Measurements from ENCODE around the gene COL6A5.
"Not testable (repeated sequence)": the region's sequence is repeated elsewhere in the genome, so short reads cannot be mapped to it uniquely, and the experiment has no call there.

COL6A5 gene

GRCh38 chr3:130405956-130406355 is 60.5 kb downstream of the COL6A5 start:
- intact Hi-C loops (cut with micrococcal nuclease) = no loop called here

GRCh38 chr3:130408253-130408652 is 62.8 kb downstream of the COL6A5 start:
- H3K27me3 Mint-ChIP-seq; H3K27ac Mint-ChIP-seq; H3K4me1 Mint-ChIP-seq (ENCODE audit: low read depth); H3K36me3 Mint-ChIP-seq (ENCODE audit: low read depth); H3K4me3 Mint-ChIP-seq; intact Hi-C loops (cut with micrococcal nuclease): not testable (repeated sequence)
- peaks cover 31% of the 10 kb centered on the region for H3K9me3 Mint-ChIP-seq

More at GRCh38 chr3:130405956-130406355, 60.5 kb downstream of the COL6A5 start:
- H3K36me3 Mint-ChIP-seq (ENCODE audit: low read depth) = no peaks in the 10 kb centered on the region
- H3K9me3 Mint-ChIP-seq = peaks cover 31% of the 10 kb centered on the region
- no peak overlapping the region for H3K27ac Mint-ChIP-seq
- H3K4me3 Mint-ChIP-seq = no peak overlapping the region
- no peaks in the 10 kb centered on the region for H3K4me1 Mint-ChIP-seq (ENCODE audit: low read depth)
- H3K27me3 Mint-ChIP-seq = peaks cover 1% of the 10 kb centered on the region

DNA sequence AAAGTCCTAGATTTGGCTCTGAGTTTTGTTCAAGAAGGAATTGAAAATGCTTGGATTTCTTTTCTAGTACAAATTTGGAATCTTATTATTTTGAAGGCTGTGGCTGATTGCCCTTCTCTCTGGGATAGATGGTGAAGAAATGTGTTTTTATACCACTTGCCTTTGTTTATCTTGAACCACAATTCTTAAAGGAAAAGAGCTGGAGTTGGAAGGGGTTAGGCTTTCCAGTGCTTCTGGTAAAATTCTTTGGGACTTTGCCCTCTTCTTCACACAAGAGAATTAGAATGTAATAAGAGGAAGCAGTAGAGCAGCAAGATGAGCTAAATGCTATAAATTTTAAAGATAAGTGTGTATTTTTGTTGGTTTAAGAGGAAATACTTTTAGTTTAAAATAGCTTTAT is 65.8 kb downstream of the COL6A5 start:
- H3K4me3 Mint-ChIP-seq = no peak overlapping the region
- H3K36me3 Mint-ChIP-seq (ENCODE audit: low read depth) = no peaks in the 10 kb centered on the region
- H3K9me3 Mint-ChIP-seq = peaks cover 31% of the 10 kb centered on the region
- no peaks in the 10 kb centered on the region for H3K27me3 Mint-ChIP-seq
- no peaks in the 10 kb centered on the region for H3K4me1 Mint-ChIP-seq (ENCODE audit: low read depth)
- intact Hi-C loops (cut with micrococcal nuclease) = no loop called here
- H3K27ac Mint-ChIP-seq = no peak overlapping the region

GRCh38 chr3:130412991-130413560 is 67.6 kb downstream of the COL6A5 start:
- Mint-ChIP-seq H3K27me3 (no peaks in the 10 kb centered on the region), H3K27ac (no peak overlapping the region), H3K4me1 (ENCODE audit: low read depth) (no peaks in the 10 kb centered on the region), H3K4me3 (no peak overlapping the region), H3K9me3 (peaks cover 15% of the 10 kb centered on the region), H3K36me3 (ENCODE audit: low read depth) (no peaks in the 10 kb centered on the region)
- intact Hi-C loops (cut with micrococcal nuclease) = no loop called here

DNA sequence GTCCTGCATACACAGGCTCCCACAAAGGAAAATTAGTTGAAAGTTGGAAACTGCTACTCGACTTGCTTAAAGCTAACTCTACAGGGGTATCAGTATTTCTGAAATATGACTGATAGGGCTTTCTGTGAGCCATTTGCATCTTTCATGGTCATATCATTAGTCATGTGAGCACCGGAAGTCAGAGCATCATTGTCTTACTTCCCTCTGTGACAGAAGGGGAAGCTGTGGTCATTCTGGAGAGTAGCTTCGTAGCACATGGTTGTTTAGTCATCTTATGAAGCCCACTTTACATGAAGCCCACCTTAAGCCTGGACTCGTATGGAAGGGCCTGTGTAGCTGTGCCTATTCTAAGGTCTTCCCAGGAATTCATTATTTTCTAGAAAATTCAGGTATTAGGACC is 69.0 kb downstream of the COL6A5 start:
- H3K4me1 Mint-ChIP-seq (ENCODE audit: low read depth) = no peaks in the 10 kb centered on the region
- H3K9me3 Mint-ChIP-seq = peaks cover 1% of the 10 kb centered on the region
- H3K36me3 Mint-ChIP-seq (ENCODE audit: low read depth) = no peaks in the 10 kb centered on the region
- H3K4me3 Mint-ChIP-seq = no peak overlapping the region
- no peaks in the 10 kb centered on the region for H3K27me3 Mint-ChIP-seq
- intact Hi-C loops (cut with micrococcal nuclease) = no loop called here
- H3K27ac Mint-ChIP-seq = no peak overlapping the region

GRCh38 chr3:130420466-130420865 is 75.0 kb downstream of the COL6A5 start:
- Mint-ChIP-seq H3K27ac (no peak overlapping the region), H3K4me1 (ENCODE audit: low read depth) (no peaks in the 10 kb centered on the region), H3K27me3 (peaks cover 4% of the 10 kb centered on the region), H3K4me3 (no peak overlapping the region), H3K36me3 (ENCODE audit: low read depth) (no peaks in the 10 kb centered on the region), H3K9me3 (no peaks in the 10 kb centered on the region)
- intact Hi-C loops (cut with micrococcal nuclease) = no loop called here

- Mint-ChIP-seq H3K27ac (no peak overlapping the region), H3K36me3 (ENCODE audit: low read depth) (no peaks in the 10 kb centered on the region), H3K9me3 (no peaks in the 10 kb centered on the region), H3K4me1 (ENCODE audit: low read depth) (no peaks in the 10 kb centered on the region), H3K27me3 (peaks cover 4% of the 10 kb centered on the region), H3K4me3 (no peak overlapping the region)
- intact Hi-C loops (cut with micrococcal nuclease) = no loop called here
Observed at GRCh38 chr3:130423064-130423463, 77.6 kb downstream of the COL6A5 start.

DNA sequence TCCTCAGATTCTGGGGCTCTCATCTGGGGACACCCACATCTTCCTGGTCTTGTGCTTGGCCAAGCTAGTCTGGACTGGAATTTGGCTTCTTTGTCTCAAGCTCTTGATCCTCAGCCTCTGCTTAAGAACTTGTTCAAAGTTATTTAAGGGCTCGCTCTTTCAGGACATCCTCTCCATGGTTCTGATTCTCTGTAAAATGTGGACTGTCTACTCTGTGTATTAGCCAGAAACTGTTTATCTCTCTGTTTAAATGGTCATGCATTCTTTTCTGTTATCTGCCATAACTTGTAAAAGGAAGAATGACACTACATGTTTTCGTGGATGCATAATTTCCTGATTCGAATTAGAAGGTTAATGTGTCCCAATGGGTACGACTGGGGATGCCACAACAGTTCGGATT is 79.4 kb downstream of the COL6A5 start:
- Mint-ChIP-seq H3K9me3 (no peaks in the 10 kb centered on the region), H3K36me3 (ENCODE audit: low read depth) (no peaks in the 10 kb centered on the region), H3K27ac (no peak overlapping the region), H3K27me3 (peaks cover 5% of the 10 kb centered on the region), H3K4me3 (no peak overlapping the region), H3K4me1 (ENCODE audit: low read depth) (no peaks in the 10 kb centered on the region)
- intact Hi-C loops (cut with micrococcal nuclease) = no loop called here

DNA sequence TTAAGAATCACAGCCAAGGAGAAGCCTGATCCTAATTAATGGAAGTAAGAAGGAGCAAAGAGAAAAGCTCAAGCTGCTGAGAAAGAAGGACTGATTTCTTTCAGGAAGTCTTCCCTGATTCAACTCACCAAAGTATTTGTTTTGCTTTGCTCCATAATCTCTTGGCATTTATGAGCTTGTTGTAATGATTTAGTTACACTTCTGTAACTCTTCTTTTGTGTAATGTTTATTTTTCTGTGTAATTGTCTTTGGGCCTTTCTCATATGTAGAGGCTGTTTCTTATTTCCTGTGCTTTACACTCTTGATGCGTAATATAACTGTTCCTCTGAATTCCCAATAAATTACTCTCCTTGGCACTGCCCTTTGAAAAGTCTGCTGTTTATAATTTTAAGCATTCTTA is 80.0 kb downstream of the COL6A5 start:
- Mint-ChIP-seq H3K4me3 (no peak overlapping the region), H3K27ac (no peak overlapping the region), H3K9me3 (no peaks in the 10 kb centered on the region), H3K27me3 (peaks cover 4% of the 10 kb centered on the region), H3K4me1 (ENCODE audit: low read depth) (no peaks in the 10 kb centered on the region), H3K36me3 (ENCODE audit: low read depth) (no peaks in the 10 kb centered on the region)
- intact Hi-C loops (cut with micrococcal nuclease) = no loop called here

GRCh38 chr3:130426206-130426605 is 80.7 kb downstream of the COL6A5 start:
- no peak overlapping the region for H3K4me3 Mint-ChIP-seq
- peaks cover 4% of the 10 kb centered on the region for H3K27me3 Mint-ChIP-seq
- H3K27ac Mint-ChIP-seq = no peak overlapping the region
- intact Hi-C loops (cut with micrococcal nuclease) = no loop called here
- no peaks in the 10 kb centered on the region for H3K4me1 Mint-ChIP-seq (ENCODE audit: low read depth)
- no peaks in the 10 kb centered on the region for H3K9me3 Mint-ChIP-seq
- no peaks in the 10 kb centered on the region for H3K36me3 Mint-ChIP-seq (ENCODE audit: low read depth)

GRCh38 chr3:130428871-130429712 is 83.6 kb downstream of the COL6A5 start:
- Mint-ChIP-seq H3K9me3 (no peaks in the 10 kb centered on the region), H3K4me3 (no peak overlapping the region), H3K36me3 (ENCODE audit: low read depth) (no peaks in the 10 kb centered on the region), H3K27me3 (peaks cover 1% of the 10 kb centered on the region), H3K4me1 (ENCODE audit: low read depth) (no peaks in the 10 kb centered on the region), H3K27ac (no peak overlapping the region)
- intact Hi-C loops (cut with micrococcal nuclease) = no loop called here

- H3K4me3 Mint-ChIP-seq = no peak overlapping the region
- no peaks in the 10 kb centered on the region for H3K9me3 Mint-ChIP-seq
- peaks cover 1% of the 10 kb centered on the region for H3K27me3 Mint-ChIP-seq
- intact Hi-C loops (cut with micrococcal nuclease) = no loop called here
- no peaks in the 10 kb centered on the region for H3K4me1 Mint-ChIP-seq (ENCODE audit: low read depth)
- H3K36me3 Mint-ChIP-seq (ENCODE audit: low read depth) = no peaks in the 10 kb centered on the region
- H3K27ac Mint-ChIP-seq = no peak overlapping the region
Observed at GRCh38 chr3:130429713-130430023, 84.2 kb downstream of the COL6A5 start.

- intact Hi-C loops (cut with micrococcal nuclease) = no loop called here
- Mint-ChIP-seq H3K4me3 (no peak overlapping the region), H3K36me3 (ENCODE audit: low read depth) (no peaks in the 10 kb centered on the region), H3K4me1 (ENCODE audit: low read depth) (no peaks in the 10 kb centered on the region), H3K9me3 (no peaks in the 10 kb centered on the region), H3K27me3 (peaks cover 1% of the 10 kb centered on the region), H3K27ac (no peak overlapping the region)
Observed at GRCh38 chr3:130430266-130430665, 84.8 kb downstream of the COL6A5 start.

GRCh38 chr3:130432086-130432485 is 86.6 kb downstream of the COL6A5 start:
- intact Hi-C loops (cut with micrococcal nuclease); H3K27me3 Mint-ChIP-seq: not testable (repeated sequence)

DNA sequence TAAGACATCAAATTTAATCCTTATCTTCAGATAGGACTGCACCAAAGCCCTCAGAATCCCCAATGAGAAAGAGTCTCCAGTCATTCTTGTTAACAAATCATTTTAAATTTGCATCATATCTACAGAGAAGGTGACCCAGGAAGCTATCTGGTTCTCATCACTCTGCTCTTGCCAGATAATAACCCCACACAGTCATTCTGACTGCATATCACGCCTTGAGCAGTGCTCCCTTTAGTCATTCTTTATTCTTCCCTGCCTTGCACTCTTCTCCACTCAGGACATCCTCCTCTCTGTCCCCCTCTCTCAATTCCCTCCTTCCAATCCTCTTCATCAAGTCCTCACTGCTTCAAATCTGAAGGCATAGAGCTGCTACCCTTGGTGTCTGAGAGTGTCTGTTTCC is 87.8 kb downstream of the COL6A5 start:
- Mint-ChIP-seq H3K9me3 (peaks cover 13% of the 10 kb centered on the region), H3K36me3 (ENCODE audit: low read depth) (no peaks in the 10 kb centered on the region), H3K27me3 (peaks cover 4% of the 10 kb centered on the region), H3K27ac (no peak overlapping the region), H3K4me3 (no peak overlapping the region), H3K4me1 (ENCODE audit: low read depth) (no peaks in the 10 kb centered on the region)
- intact Hi-C loops (cut with micrococcal nuclease) = no loop called here

More at GRCh38 chr3:130432086-130432485, 86.6 kb downstream of the COL6A5 start:
- not testable (repeated sequence) for H3K4me3 Mint-ChIP-seq; H3K27ac Mint-ChIP-seq; H3K36me3 Mint-ChIP-seq (ENCODE audit: low read depth); H3K4me1 Mint-ChIP-seq (ENCODE audit: low read depth); H3K9me3 Mint-ChIP-seq
